Panc1 (cell line): ENCODE data around the gene ANKRD29. TPM values are rescaled to one million over a fixed set of nuclear protein-coding genes. Genes with fewer than 3 reads are reported as not detected.
"Not testable (repeated sequence)": the region's sequence is repeated elsewhere in the genome, so short reads cannot be mapped to it uniquely, and the experiment has no call there.

Source experiments
- ATAC-seq: fragments of 200-7000 bp; cut with Tn5 transposase; 2 replicates; pipeline ENCODE4 v1.9.1; 2020; ENCODE audit warnings: mild to moderate bottlenecking, moderate library complexity
- BruUV-seq: library from RNA; stranded (reverse); fragments of 400-500 nt; replicated peaks from 2 replicates; lab custom pipeline; 2021; lab: Mats Ljungman, UMichigan
- CTCF ChIA-PET: fragments of 300-600 bp; sonication (Branson Sonifier 250); formaldehyde crosslinking; loops from one replicate; lab custom pipeline; 2022; ENCODE audit warnings: antibody characterized with exemption; lab: Charles Lee
- POLR2A ChIA-PET: fragments of 300-600 bp; sonication (Branson Sonifier 250); formaldehyde crosslinking; loops from one replicate; lab custom pipeline; 2022; ENCODE audit warnings: antibody characterized with exemption; lab: Charles Lee
- DNase-seq: peaks from one replicate; pipeline ENCODE4 v3.0.0-alpha.2; 2010; ENCODE audit warnings: low read depth, low spot score
- H3K27ac ChIP-seq: 2 replicates; pipeline ENCODE4 v1.5.1; 2011; ENCODE audit warnings: mild to moderate bottlenecking, low read length, inconsistent platforms
- H3K27me3 ChIP-seq: fragments of 200-500 bp; sonication (Bioruptor generic); 2 replicates; pipeline ENCODE4 v1.6.0; 2014; ENCODE audit warnings: low read length, inconsistent platforms; ENCODE audit not compliant: control insufficient read depth, insufficient read depth
- H3K36me3 ChIP-seq: fragments of 200-500 bp; sonication (Bioruptor generic); 2 replicates; pipeline ENCODE4 v1.5.1; 2014; ENCODE audit warnings: inconsistent platforms, mild to moderate bottlenecking, low read length, moderate library complexity; ENCODE audit not compliant: control insufficient read depth, insufficient read depth
- H3K4me1 ChIP-seq: 2 replicates; pipeline ENCODE4 v1.5.1; 2011; ENCODE audit warnings: inconsistent platforms, mild to moderate bottlenecking, low read length, moderate library complexity; ENCODE audit not compliant: control insufficient read depth, insufficient read depth
- H3K4me3 ChIP-seq, 2 experiments: 2 replicates each; pipeline ENCODE4 v1.5.1; 2011 to 2012; ENCODE audit warnings: low read depth in 2 of 2, low read length in 2 of 2, mild to moderate bottlenecking in 2 of 2, inconsistent platforms in 1 of 2, moderate library complexity in 1 of 2
- H3K9me3 ChIP-seq: fragments of 200-500 bp; sonication (Bioruptor generic); 2 replicates; pipeline ENCODE4 v1.5.1; 2014; ENCODE audit warnings: low read depth, mild to moderate bottlenecking, inconsistent platforms, low read length, moderate library complexity; ENCODE audit not compliant: control insufficient read depth, insufficient read depth
- CTCF ChIP-seq: fragments of 450-650 bp; IDR thresholded peaks from 2 replicates; pipeline ENCODE4 v1.5.1; 2017; ENCODE audit warnings: mild to moderate bottlenecking
- POLR2AphosphoS5 ChIP-seq: IDR thresholded peaks from 2 replicates; pipeline ENCODE4 v1.6.1; 2012; ENCODE audit warnings: mild to moderate bottlenecking, low read depth, low read length, moderate library complexity
- SIN3A ChIP-seq: IDR thresholded peaks from 2 replicates; pipeline ENCODE4 v1.6.1; 2012; ENCODE audit warnings: low read depth, mild to moderate bottlenecking, low read length, moderate library complexity, borderline replicate concordance; ENCODE audit not compliant: insufficient read depth
- TCF7L2 ChIP-seq: IDR thresholded peaks from 2 replicates; pipeline ENCODE4 v1.6.1; 2011; ENCODE audit warnings: mild to moderate bottlenecking, low read depth, low read length, inconsistent platforms
- in situ Hi-C: cut with HindIII; loops from 2 replicates; pipeline ENCODE4 v1.10.0; 2016; ENCODE audit warnings: low sequenced_read_pairs, low pct_unique_long_range_greater_than_20kb
- intact Hi-C: fragments of 100-400 bp; cut with micrococcal nuclease; formaldehyde crosslinking; loops from one replicate; pipeline ENCODE4 v1.10.0; 2022; ENCODE audit not compliant: unreplicated experiment
- total RNA-seq: library from RNA; stranded (reverse); gene quantifications from one replicate; pipeline ENCODE4 v1.2.1, GENCODE V29; 2021; ENCODE audit not compliant: unreplicated experiment
- TF ChIP-seq, protein P1 (sequence below), 2 experiments: IDR thresholded peaks; 2 replicates each; pipeline ENCODE4 v1.6.1; 2011 to 2012; ENCODE audit warnings: low read depth in 2 of 2, control low read depth in 1 of 2, low read length in 1 of 2, mild to moderate bottlenecking in 1 of 2, moderate library complexity in 1 of 2; ENCODE audit not compliant: insufficient read depth in 1 of 2

ANKRD29 gene
- total RNA-seq, 1 experiment from 2014 or later, result 0.67 TPM

- BruUV-seq, result no TSS peak
- in situ Hi-C loops, result no loop called here
- intact Hi-C loops, result no loop called here
- Histone ChIP-seq H3K9me3 (no peaks in the 10 kb centered on the region), H3K4me3 (no peak overlapping the region), H3K4me1 (peaks cover 21% of the 10 kb centered on the region), H3K27me3 (no peaks in the 10 kb centered on the region; the same call in 1 of the 2 replicates), H3K27ac (no peak overlapping the region), H3K36me3 (no peaks in the 10 kb centered on the region)
- DNase-seq, result no peak
- TF ChIP-seq, protein P1, sequence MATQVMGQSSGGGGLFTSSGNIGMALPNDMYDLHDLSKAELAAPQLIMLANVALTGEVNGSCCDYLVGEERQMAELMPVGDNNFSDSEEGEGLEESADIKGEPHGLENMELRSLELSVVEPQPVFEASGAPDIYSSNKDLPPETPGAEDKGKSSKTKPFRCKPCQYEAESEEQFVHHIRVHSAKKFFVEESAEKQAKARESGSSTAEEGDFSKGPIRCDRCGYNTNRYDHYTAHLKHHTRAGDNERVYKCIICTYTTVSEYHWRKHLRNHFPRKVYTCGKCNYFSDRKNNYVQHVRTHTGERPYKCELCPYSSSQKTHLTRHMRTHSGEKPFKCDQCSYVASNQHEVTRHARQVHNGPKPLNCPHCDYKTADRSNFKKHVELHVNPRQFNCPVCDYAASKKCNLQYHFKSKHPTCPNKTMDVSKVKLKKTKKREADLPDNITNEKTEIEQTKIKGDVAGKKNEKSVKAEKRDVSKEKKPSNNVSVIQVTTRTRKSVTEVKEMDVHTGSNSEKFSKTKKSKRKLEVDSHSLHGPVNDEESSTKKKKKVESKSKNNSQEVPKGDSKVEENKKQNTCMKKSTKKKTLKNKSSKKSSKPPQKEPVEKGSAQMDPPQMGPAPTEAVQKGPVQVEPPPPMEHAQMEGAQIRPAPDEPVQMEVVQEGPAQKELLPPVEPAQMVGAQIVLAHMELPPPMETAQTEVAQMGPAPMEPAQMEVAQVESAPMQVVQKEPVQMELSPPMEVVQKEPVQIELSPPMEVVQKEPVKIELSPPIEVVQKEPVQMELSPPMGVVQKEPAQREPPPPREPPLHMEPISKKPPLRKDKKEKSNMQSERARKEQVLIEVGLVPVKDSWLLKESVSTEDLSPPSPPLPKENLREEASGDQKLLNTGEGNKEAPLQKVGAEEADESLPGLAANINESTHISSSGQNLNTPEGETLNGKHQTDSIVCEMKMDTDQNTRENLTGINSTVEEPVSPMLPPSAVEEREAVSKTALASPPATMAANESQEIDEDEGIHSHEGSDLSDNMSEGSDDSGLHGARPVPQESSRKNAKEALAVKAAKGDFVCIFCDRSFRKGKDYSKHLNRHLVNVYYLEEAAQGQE (IDR thresholded peaks at IDR 0.05; ENCODE audit: insufficient read depth in 1 of 2, low read depth in 2 of 2, low read length in 1 of 2), result no peak
- no peak for TF ChIP-seq CTCF
- TF ChIP-seq TCF7L2, result no peak
- no peak for TF ChIP-seq POLR2AphosphoS5
- TF ChIP-seq SIN3A, result no peak
- ChIA-PET CTCF (interaction anchor here (0.6 kb wide), 1 partner anchor 89 kb away, joined by 4 read pairs; no protein-coding TSS in a partner anchor), POLR2A (no interaction called here)
- ATAC-seq, result no peak
Observed at GRCh38 chr18:23614891-23615290, 47.8 kb downstream of the ANKRD29 start.

DNA sequence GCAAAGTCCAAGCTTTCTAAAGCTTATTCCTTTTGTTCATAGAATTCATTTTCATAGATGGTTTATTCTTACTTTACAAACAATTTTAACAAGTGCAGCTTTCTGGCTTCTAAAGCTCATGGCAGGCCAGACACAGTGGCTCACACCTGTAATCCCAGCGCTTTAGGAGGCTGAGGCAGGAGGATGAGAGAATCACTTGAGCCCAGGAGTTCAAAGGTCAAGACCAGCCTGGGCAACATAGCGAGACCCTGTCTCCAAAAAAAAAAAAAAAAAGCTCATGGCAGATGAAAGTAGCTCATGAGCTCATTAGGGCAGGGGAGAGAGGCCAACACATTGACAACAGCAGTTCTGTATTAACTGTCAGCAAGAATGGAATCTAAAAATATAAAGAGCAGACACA lies 48.3 kb downstream of the ANKRD29 start:
- no TSS peak for BruUV-seq
- Histone ChIP-seq H3K27ac (no peak overlapping the region), H3K36me3 (no peaks in the 10 kb centered on the region), H3K27me3 (no peaks in the 10 kb centered on the region), H3K4me3 (no peak overlapping the region), H3K9me3 (no peaks in the 10 kb centered on the region), H3K4me1 (peaks cover 21% of the 10 kb centered on the region)
- ATAC-seq (no peak), DNase-seq (no peak)
- TF ChIP-seq POLR2AphosphoS5, result no peak
- no peak for TF ChIP-seq CTCF
- TF ChIP-seq, protein P1 (IDR thresholded peaks at IDR 0.05; ENCODE audit: insufficient read depth in 1 of 2, low read depth in 2 of 2, low read length in 1 of 2), result no peak
- TF ChIP-seq TCF7L2, result no peak
- no peak for TF ChIP-seq SIN3A
- POLR2A ChIA-PET, result no interaction called here
- in situ Hi-C loops (no loop called here), intact Hi-C loops (no loop called here)
- CTCF ChIA-PET, result interaction anchor here (0.6 to 0.7 kb wide), 2 partner anchors 90 to 94 kb away, joined by 4 to 8 read pairs; no protein-coding TSS in a partner anchor

DNA sequence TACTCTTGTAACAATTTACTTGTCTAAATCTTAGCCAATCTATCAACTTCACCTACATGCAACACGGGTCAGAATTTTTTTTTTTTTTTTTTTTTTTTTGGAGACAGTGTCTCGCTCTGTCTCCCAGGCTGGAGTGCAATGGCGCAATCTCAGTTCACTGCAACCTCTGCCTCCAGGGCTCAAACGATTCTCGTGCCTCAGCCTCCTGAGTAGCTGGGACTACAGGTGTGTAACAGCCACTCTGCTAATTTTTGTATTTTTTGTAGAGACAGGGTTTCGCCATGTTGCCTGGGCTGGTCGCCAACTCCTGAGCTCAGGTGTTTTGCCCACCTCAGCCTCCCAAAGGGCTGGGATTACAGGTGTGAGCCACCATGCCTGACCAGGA lies 49.6 kb downstream of the ANKRD29 start:
- CTCF ChIA-PET, result interaction anchor here (0.6 kb wide), 1 partner anchor 115 kb away, joined by 3 read pairs; no protein-coding TSS in a partner anchor
- BruUV-seq, H3K27ac ChIP-seq, intact Hi-C loops, H3K4me3 ChIP-seq, H3K9me3 ChIP-seq, H3K36me3 ChIP-seq, ATAC-seq, in situ Hi-C loops, DNase-seq, H3K27me3 ChIP-seq: not testable (repeated sequence)
- peaks cover 12% of the 10 kb centered on the region for H3K4me1 ChIP-seq
- POLR2A ChIA-PET, result interaction anchor here (0.6 to 1.0 kb wide), 3 partner anchors 37 to 781 kb away, joined by 3 to 5 read pairs (median 3); no protein-coding TSS in a partner anchor
